Fibroblast of lung (primary cell): ENCODE results near the gene TMEM212. TPM values are rescaled to one million over a fixed set of nuclear protein-coding genes. Genes with fewer than 3 reads are reported as not detected.

Experiments
- DNase-seq, 2 donors: peaks; one replicate each; pipeline versions ENCODE4 v3.0.0 to v3.0.0-alpha.2; 2010; ENCODE audit warnings: low read depth in 2 of 2
- H2AFZ ChIP-seq: 2 replicates; pipeline ENCODE4 v1.5.1; 2012; ENCODE audit warnings: low read length, control low read depth, inconsistent platforms
- H3K27ac ChIP-seq: 2 replicates; pipeline ENCODE4 v1.5.1; 2011; ENCODE audit warnings: low read length, control low read depth; ENCODE audit not compliant: insufficient read depth
- H3K27me3 ChIP-seq: 2 replicates; pipeline ENCODE4 v1.5.1; 2011; ENCODE audit warnings: mild to moderate bottlenecking, low read length; ENCODE audit not compliant: control insufficient read depth, insufficient read depth
- H3K36me3 ChIP-seq: 2 replicates; pipeline ENCODE4 v1.5.1; 2011; ENCODE audit warnings: low read length; ENCODE audit not compliant: control insufficient read depth, insufficient read depth
- H3K4me1 ChIP-seq: 2 replicates; pipeline ENCODE4 v1.5.1; 2011; ENCODE audit warnings: low read length; ENCODE audit not compliant: control insufficient read depth, insufficient read depth; ENCODE audit errors: extremely low read depth
- H3K4me2 ChIP-seq: 2 replicates; pipeline ENCODE4 v1.5.1; 2011; ENCODE audit warnings: low read length, control low read depth; ENCODE audit not compliant: insufficient read depth; ENCODE audit errors: extremely low read depth
- H3K4me3 ChIP-seq, 4 experiments: fragments of 200-600 bp in 1 of 4; sonication (generic) in 1 of 4; replicated peaks in 1 of 4; 2 replicates each; pipeline ENCODE4 v1.5.1; 2011 to 2016; ENCODE audit warnings: low read length in 4 of 4, low read depth in 3 of 4, mild to moderate bottlenecking in 3 of 4, control low read depth in 2 of 4, inconsistent platforms in 1 of 4, mixed read lengths in 1 of 4; ENCODE audit not compliant: insufficient read depth in 1 of 4; ENCODE audit errors: control extremely low read depth in 1 of 4
- H3K79me2 ChIP-seq: 2 replicates; pipeline ENCODE4 v1.5.1; 2012; ENCODE audit warnings: mild to moderate bottlenecking, low read length, inconsistent platforms; ENCODE audit not compliant: control insufficient read depth, insufficient read depth
- H3K9ac ChIP-seq: 2 replicates; pipeline ENCODE4 v1.5.1; 2011; ENCODE audit warnings: mild to moderate bottlenecking, low read length, control low read depth; ENCODE audit not compliant: insufficient read depth
- H3K9me3 ChIP-seq: 2 replicates; pipeline ENCODE4 v1.5.1; 2012; ENCODE audit warnings: low read depth, low read length; ENCODE audit not compliant: control insufficient read depth, insufficient read depth
- H4K20me1 ChIP-seq: 2 replicates; pipeline ENCODE4 v1.5.1; 2011; ENCODE audit warnings: low read length; ENCODE audit not compliant: control insufficient read depth, insufficient read depth; ENCODE audit errors: extremely low read depth
- EZH2 ChIP-seq: IDR thresholded peaks from 2 replicates; pipeline ENCODE4 v1.5.1; 2012; ENCODE audit warnings: low read length, control low read depth, mild to moderate bottlenecking; ENCODE audit errors: missing control alignments
- polyA plus RNA-seq, 2 donors: library from polyadenylated mRNA; depleted of rRNA in 1 of 2; stranded (reverse) in 1 of 2; unstranded in 1 of 2; fragments of >200 nt; gene quantifications; 2 replicates each; pipeline ENCODE4 v1.2.1, GENCODE V29; 2011 to 2012; ENCODE audit warnings: missing spikeins in 1 of 2
- total RNA-seq: library from RNA; depleted of rRNA; stranded (reverse); fragments of >200 nt; gene quantifications from 2 replicates; pipeline ENCODE4 v1.2.1, GENCODE V29; 2014
- TF ChIP-seq, protein P1 (sequence below), 2 donors: IDR thresholded peaks in 1 of 2; conservative IDR thresholded peaks in 1 of 2; 1 replicate in 1 of 2; 2 replicates in 1 of 2; pipeline ENCODE4 v1.5.1; 2011 to 2012; ENCODE audit warnings: low read length in 2 of 2, control low read depth in 1 of 2, inconsistent platforms in 1 of 2, low read depth in 1 of 2, mild to moderate bottlenecking in 1 of 2

The TMEM212 gene
- total and polyA plus RNA-seq, 2 donors (not counting 1 experiment from before 2014, with no cell fraction given) = not detected

DNA sequence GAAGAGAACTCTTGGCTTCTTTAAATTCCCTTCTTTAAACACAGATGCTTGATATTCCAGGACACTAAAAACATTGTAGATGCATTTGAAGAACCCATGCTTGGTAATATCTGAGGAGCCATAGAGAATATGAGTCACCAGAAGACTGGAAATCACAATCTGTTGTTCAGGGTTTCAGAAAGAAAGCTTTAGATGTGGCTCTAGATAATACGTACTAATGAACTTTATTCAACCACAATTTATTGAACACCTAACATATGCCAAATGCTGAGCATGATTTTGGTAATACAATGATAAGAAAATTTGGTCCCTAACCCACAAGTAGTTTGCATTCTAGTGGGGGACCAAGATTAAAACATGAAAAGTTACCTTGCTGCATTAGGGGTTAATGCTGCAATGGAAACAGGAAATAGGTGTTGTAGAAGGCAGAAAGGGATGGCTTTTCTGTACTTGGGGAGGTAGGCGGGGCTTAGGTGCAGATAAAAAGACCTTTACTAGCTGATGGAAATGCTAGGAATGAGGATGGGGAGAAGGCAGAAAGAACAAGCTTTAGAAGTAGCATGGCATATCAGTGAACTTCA lies 21.3 kb upstream of the TMEM212 start:
- no peak overlapping the region for H3K9ac ChIP-seq
- H3K36me3 ChIP-seq = no peaks in the 10 kb centered on the region
- DNase-seq = no peak
- no peaks in the 10 kb centered on the region for H3K27me3 ChIP-seq
- H3K4me2 ChIP-seq = no peak overlapping the region
- H3K27ac ChIP-seq = no peak overlapping the region
- H2AFZ ChIP-seq = no peak overlapping the region
- TF ChIP-seq EZH2 = no peak
- TF ChIP-seq, protein P1, sequence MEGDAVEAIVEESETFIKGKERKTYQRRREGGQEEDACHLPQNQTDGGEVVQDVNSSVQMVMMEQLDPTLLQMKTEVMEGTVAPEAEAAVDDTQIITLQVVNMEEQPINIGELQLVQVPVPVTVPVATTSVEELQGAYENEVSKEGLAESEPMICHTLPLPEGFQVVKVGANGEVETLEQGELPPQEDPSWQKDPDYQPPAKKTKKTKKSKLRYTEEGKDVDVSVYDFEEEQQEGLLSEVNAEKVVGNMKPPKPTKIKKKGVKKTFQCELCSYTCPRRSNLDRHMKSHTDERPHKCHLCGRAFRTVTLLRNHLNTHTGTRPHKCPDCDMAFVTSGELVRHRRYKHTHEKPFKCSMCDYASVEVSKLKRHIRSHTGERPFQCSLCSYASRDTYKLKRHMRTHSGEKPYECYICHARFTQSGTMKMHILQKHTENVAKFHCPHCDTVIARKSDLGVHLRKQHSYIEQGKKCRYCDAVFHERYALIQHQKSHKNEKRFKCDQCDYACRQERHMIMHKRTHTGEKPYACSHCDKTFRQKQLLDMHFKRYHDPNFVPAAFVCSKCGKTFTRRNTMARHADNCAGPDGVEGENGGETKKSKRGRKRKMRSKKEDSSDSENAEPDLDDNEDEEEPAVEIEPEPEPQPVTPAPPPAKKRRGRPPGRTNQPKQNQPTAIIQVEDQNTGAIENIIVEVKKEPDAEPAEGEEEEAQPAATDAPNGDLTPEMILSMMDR (conservative IDR thresholded peaks at IDR 0.05 in 1 of 2, IDR thresholded peaks at IDR 0.05 in 1 of 2; ENCODE audit: low read depth in 1 of 2, low read length in 2 of 2) = no peak
- peaks cover 6% of the 10 kb centered on the region for H3K4me1 ChIP-seq
- H3K79me2 ChIP-seq = no peaks in the 10 kb centered on the region
- H4K20me1 ChIP-seq = no peaks in the 10 kb centered on the region
- no peak overlapping the region for H3K4me3 ChIP-seq
- H3K9me3 ChIP-seq = no peaks in the 10 kb centered on the region

DNA sequence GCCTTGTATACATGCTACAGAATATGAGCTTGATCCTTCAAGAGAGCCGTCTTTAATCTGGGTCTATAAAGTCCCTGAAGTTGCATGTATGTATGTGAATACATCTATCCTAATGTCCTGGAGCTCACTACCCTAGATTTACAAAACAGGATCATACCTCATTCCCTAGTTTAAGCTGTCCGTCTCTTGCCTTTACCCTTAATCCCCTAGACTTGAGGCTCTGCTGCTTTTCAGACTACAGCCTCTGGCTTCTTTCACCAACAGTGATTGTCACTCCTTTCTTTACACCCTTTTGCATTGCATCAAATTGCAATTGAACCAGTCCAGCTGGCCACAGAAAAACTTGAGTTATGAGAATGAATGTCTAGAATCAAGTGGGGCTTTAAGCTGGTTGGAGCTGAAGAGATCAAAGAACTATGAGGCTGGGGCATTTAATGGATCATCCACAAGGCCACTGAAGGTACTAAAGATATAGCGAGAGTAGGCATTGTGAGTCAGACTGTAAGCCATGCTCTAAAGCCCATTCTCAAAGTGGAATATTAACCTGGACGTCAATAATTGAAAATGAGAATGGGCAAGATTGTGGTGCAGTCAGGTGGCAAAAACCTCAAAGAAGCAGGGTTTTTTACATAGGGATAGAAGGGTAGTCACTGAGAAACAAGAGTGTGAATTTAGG lies 20.6 kb upstream of the TMEM212 start:
- Histone ChIP-seq H3K36me3 (no peaks in the 10 kb centered on the region), H3K4me2 (no peak overlapping the region), H3K9me3 (no peaks in the 10 kb centered on the region), H3K4me1 (peaks cover 6% of the 10 kb centered on the region), H3K79me2 (no peaks in the 10 kb centered on the region), H3K27ac (no peak overlapping the region), H4K20me1 (no peaks in the 10 kb centered on the region), H3K9ac (no peak overlapping the region), H3K27me3 (no peaks in the 10 kb centered on the region), H2AFZ (no peak overlapping the region), H3K4me3 (no peak overlapping the region)
- TF ChIP-seq, protein P1 (conservative IDR thresholded peaks at IDR 0.05 in 1 of 2, IDR thresholded peaks at IDR 0.05 in 1 of 2; ENCODE audit: low read depth in 1 of 2, low read length in 2 of 2) = no peak
- no peak for TF ChIP-seq EZH2
- DNase-seq = no peak

DNA sequence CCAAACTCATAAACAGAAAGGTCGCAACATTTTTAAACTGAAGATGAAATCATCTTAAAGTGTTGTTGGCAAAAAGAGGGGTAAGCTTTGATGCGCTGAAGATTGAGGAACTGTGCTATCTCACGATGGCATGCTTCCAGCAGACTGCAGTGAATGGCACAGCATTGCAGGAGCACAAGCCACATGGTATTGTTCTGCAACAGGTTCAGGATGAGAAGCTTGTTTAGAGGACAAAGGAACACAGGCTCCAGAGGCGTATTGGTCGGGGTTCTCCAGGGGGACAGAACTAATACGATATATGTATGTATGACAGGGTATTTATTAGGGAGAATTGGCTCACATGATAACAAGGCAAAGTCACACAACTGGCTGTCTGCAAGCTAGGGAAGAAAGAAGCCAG lies 19.0 kb upstream of the TMEM212 start:
- Histone ChIP-seq H4K20me1 (no peaks in the 10 kb centered on the region), H3K27me3 (no peaks in the 10 kb centered on the region)

More for the DNA sequence above, 19.0 kb upstream of the TMEM212 start:
- Histone ChIP-seq H3K9me3 (no peaks in the 10 kb centered on the region), H3K9ac (no peak overlapping the region), H3K79me2 (no peaks in the 10 kb centered on the region), H3K4me3 (no peak overlapping the region), H3K36me3 (no peaks in the 10 kb centered on the region), H3K4me2 (no peak overlapping the region), H3K4me1 (peaks cover 9% of the 10 kb centered on the region), H2AFZ (no peak overlapping the region), H3K27ac (no peak overlapping the region)
- DNase-seq = no peak
- TF ChIP-seq, protein P1 (conservative IDR thresholded peaks at IDR 0.05 in 1 of 2, IDR thresholded peaks at IDR 0.05 in 1 of 2; ENCODE audit: low read depth in 1 of 2, low read length in 2 of 2) = no peak
- TF ChIP-seq EZH2 = no peak
